DMS53 treated with DMSO at 0.1 percent for 48 hours (cell line): ENCODE measurements around the gene ADGRG2.
"Not testable (repeated sequence)": the region's sequence is repeated elsewhere in the genome, so short reads cannot be mapped to it uniquely, and the experiment has no call there.

Experiments used
- DNase-seq: peaks from one replicate; lab custom pipeline; 2025; ENCODE audit not compliant: unreplicated experiment; lab: John Stamatoyannopoulos, UW

Gene ADGRG2

DNA sequence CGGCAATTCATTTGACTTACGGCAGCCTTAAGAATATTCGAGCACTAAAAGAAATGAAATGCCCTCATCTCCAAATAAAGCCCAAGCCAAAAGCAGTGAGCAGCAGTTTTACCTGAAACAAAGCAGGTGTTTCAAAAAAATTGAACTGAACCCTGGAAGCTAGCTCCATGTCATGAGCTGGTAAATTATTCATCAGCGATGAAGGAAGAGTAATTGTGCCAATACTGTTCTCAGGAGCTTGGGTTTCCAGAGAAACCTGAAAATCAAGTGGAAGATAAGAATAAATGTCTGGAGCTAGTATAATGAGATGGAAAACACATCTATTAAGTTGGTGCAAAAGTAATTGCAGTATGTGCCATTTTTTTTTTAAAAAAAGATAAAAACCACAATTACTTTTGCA is 114.4 kb downstream of the ADGRG2 start:
- DNase-seq: no peak

DNA sequence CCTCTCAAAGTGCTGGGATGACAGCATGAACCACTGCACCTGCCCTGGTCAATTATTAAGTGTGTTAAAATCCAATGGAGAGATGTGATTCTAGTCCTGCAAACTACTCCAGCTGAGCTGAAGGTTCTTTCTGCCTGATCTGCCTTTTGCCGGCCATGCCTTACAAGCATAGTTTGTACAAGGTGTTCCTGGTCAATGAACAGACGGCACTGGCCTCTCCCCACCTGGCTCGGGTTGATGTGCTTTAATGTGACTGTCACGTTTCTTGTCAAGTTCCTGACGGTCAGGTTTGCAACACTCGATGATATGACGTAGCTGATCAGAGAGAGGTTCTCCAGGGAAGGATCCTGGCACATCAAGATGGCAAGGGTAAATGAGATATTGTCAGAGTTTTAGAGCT is 115.3 kb downstream of the ADGRG2 start:
- DNase-seq: no peak

DNA sequence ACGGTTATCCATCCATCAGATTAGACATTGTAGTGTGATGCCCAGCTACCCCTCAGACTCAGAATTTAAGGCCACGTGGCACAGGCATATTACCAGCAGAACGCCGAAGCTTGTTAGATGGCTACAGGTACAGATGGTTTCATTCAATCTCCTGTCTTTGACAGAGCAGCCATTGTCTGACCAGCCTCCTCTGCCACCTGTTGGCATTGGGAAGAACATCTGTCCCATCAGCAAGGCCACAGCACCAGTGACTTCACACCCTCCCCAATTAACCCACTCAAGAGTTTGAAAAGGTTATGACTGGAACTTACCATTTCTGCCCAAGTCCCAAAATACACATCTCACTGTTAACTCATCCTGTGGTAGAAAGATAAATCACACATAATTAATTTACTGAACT is 116.4 kb downstream of the ADGRG2 start:
- peak; percentile 6 for DNase-seq

DNA sequence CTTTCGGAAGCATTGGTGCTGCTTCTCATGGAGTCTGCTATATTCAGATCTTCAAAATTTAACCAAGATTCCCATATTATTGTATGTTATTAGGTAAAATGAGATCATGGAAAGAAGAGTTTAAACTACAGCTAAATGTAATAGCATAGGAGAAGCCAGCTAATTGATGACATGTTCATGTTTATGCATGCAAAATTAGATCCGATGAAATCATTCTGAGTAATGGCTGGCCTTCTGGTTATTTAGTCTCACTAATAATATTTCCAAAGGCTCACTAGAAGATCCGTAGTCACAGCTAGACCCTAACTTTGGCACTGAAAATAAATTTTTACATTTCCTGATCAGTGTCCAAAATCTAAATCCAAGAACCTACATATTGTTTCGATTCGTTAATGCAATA is 118.5 kb downstream of the ADGRG2 start:
- no peak for DNase-seq

DNA sequence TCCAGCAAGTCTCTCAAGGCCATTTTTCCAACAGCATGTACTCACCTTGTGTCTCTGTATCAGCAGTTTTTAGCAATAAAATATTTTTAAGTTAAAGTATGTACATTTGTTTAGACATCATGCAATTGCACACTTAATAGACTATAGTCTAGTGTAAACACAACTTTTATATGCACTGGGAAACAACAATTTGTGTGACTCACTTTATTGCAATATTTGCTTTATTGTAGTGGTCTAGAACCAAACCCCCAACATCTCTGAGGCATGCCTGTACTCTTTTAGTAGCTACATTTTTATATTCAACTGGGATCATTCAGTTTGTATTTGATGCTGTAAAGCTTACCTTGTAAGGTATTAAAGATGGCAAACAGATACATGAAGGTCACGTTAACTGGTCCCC is 123.6 kb downstream of the ADGRG2 start:
- DNase-seq: no peak

DNA sequence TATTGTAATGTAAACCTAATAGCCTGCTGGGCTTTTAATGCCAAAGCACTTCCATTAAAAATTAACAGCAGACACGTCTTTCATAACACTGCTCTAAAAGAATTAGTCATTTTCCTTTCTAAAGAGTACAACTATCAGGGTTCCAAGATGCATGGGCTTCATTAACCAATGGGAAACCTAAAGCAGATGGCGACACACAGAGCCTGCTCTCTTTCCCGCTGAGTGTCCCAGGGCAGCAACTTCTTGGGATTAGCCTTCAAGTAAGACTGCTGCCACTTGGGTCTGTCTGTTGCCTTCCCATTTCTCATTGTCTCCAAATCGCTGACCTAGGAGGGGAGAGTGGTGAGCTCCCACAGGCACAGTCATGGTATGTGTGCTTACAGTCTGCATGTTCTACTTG is 124.4 kb downstream of the ADGRG2 start:
- DNase-seq: no peak

DNA sequence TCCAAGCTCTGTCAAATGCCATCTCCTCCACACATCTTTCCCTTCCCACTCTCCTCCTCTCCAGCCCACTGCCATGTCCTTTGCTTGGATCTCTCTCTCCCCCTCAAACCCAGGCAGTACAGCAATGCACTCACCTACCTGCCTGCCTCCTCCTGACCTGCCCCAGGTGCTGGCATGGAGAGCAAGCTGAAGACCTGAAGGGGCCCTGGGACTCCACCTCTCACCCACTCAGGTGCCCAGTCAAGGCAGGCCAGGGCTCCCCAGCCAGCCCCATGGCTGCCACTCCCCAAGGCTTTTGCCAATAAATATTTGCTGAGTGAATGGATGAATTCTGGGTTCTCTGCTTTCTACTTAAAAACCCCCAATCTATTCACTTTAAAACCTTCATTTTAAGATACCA is 125.7 kb downstream of the ADGRG2 start:
- DNase-seq: no peak

DNA sequence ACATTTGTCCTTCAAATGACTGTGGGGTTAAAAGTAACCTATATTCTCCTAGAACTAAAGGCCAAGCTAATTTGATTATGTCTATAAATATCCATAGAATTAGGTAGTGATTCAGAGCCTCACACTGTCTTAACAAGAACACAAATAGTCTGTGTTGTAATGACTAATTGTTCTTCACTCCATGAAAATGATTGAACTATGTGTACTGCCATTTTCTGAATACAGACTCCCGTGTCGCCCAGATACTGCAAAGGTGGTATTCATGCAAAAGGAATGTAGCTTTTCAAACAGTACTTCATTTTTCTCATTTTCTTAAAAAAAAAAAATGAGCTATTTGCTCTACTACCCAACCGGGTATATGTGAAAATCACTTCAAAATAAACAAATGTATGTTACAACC is 127.0 kb downstream of the ADGRG2 start:
- no peak for DNase-seq

DNA sequence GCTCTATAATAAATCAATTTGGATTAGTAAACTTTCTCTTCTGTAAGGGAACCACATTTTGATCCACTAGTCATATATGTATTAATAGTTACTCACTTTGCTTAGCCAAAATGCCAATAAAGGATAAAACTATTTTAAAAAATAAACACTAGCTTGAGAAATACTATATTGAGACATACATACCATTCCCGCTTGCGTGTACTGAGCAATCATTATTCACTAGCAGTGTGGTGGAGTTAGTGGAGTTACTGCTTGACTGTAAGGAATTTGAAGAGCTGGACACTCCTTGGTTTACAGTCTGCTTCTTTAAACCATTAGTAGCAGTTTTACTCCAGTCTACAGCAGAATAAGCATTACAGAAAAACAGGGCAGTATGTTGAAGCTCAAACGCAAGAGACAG is 127.6 kb downstream of the ADGRG2 start:
- DNase-seq: no peak

DNA sequence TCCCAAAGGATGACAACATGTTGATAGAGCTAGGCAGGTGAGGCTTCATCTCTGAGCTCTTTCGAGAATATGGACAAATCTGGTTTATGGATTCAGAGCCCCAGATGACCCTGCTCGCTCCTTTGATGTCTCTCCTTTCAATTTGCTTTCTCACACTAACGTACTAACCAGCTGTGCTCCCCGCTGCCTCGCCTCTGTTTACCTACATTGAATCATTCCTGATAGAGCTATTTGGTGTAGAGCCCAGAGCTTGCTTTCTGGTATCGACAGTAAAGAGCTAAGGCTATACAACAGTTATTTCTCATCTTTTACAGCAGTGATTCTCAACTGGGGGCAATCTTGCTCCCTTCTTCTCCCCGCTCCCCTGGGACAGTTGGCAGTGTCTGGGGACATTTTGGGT is 129.4 kb downstream of the ADGRG2 start:
- DNase-seq: no peak

DNA sequence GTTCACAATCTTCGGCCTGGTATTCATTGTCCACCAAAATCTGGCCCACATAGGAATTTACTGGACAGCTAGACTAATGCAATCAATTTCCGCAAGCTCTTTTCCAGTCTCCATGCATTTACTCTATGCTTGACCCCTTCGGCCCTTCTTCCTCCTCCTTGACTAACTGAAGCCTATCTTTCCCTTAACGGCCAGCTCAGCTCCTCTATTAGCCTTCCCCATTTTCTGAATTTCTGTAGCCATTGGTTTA is 137.2 kb downstream of the ADGRG2 start:
- DNase-seq: peak; percentile 38

DNA sequence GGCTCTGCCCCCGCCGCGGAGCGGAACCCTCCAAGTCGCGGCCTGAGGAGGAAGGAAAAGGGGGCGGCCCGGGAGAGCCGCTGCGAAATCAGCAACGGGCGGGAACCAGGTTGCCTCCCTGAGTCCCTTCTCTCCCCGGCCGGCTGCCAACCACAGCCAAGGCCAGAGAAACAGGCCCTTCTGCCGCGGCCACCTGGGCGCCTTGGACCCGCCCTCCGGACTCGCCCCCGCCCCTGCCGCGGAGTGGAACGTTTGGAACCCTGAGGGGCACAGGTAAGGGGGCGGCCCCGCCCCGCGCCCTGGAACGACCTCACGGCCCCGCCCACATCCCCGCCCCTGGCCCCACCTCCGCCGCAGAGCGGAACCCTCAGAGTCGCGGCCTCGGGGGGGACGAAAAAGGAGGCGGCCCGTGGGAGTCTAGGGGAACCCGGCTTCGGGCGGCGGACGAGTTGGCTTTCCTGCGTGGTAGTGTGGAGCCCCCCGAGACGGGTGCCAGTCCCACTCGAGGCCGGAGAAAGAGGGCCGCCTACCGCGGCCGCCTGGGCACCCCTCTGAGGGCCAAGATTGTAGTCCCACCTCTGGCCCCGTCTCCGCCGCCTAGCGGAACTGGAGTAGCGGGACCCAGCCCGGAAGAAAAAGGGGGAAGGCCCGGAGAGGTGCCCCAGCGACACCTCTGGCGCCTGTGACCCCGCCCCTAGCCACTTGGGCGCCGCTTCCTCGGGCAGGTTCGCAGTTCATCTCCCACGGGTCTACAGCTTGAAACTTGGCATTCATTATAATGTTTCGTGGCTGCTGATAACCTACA is 137.7 kb downstream of the ADGRG2 start:
- DNase-seq: peak; percentile 69

DNA sequence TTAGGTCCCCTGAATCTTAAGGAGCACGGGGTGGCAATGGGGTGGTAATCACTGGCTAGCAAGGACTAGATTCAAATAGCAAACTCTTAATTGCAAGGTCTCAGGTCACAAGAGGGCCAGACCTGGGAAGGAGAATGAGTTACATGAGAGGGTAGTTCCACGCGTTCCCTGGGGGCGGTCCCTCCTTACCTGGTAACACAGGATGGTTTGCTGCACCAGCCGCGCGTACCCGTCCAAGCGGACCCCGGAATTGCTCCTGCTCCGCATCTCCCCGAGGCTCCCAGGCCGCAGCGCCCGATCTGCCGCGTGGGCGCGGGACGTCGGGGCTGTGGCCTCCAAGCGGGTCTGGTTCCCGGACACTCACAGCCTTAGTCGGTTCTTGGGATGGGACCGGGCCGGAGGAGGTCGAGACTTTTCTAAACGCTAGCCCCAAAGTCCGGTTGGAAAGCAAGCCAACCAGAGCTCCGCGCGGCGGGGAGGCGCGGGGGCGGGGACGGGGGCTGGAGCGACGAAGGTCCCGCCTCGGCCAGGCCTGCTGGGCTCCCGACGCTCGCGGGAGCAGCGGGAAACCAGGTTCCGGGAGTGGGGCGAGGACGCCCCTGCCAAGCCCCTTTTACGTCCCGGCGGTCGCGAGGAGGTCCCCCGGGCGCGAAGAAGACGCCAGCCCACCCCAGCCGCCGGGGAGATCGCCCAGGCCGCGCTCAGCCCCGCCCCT is 138.4 kb downstream of the ADGRG2 start, which contains the start of gene PHKA2:
Gene PHKA2 (minus strand): TSS at position 449 of the 715 bp plus-strand sequence. CDS start 182 bp downstream, at position 267.
- peak; percentile 26 for DNase-seq

DNA sequence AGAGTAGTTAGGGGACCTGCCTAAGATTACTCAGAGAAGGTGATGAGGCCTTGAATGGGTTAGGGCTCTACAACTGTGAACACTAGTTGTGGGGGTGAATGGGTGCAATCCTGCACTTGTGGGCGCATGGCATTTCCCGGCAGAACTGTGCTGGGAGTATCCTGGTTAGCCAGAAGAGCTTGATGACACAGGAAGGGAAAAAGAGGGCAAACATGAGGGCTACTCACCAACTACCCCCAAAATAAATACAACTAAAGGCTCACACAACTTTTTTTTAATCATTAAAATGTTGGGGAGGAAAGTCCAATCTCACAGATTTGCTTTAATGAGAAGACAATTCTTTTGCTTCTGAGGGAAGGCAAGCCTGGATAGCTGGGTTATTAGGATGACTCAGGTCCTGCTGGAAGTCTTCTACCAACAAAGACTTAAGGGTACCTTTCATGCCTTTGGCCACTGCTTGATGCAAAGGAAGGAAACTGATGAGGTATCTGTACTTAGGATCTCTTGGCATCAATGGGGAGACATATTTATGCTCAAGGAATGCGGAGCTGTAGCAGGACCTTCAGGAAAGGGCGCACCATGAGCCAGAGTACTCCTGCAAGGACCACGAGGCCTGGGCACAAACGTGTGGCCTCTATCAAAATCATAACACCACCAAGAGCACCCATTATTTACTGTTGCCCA is 141.0 kb downstream of the ADGRG2 start:
- DNase-seq: no peak

DNA sequence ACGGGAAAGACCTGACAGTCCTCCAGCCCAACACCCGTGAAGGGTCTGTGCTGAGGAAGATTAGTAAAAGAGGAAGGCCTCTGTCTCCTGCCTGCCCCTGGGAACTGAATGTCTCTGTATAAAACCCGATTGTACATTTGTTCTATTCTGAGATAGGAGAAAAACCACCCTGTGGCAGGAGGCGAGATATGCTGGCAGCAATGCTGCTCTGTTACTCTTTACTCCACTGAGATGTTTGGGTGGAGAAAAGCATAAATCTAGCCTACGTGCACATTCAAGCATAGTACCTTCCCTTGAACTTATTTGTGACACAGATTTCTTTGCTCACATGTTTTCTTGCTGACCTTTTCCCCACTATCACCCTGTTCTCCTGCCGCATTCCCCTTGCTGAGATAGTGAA is 142.0 kb downstream of the ADGRG2 start:
- not testable (repeated sequence) for DNase-seq

DNA sequence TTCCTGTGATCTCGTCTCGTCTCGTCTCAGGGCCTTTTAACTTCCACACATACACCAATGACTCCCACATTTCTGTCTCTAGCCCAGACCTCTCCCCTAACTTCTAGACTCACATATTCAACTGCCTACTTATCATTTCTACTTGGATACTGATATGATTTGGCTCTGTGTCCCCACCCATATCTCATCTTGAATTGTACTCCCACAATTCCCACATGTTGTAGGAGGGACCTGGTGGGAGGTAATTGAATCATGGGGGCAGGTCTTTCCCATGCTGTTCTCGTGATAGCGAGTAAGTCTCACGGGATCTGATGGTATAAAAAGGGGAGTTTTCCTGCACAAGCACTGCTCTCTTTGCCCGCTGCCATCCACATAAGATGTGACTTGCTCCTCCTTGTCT is 147.3 kb downstream of the ADGRG2 start:
- no peak for DNase-seq

DNA sequence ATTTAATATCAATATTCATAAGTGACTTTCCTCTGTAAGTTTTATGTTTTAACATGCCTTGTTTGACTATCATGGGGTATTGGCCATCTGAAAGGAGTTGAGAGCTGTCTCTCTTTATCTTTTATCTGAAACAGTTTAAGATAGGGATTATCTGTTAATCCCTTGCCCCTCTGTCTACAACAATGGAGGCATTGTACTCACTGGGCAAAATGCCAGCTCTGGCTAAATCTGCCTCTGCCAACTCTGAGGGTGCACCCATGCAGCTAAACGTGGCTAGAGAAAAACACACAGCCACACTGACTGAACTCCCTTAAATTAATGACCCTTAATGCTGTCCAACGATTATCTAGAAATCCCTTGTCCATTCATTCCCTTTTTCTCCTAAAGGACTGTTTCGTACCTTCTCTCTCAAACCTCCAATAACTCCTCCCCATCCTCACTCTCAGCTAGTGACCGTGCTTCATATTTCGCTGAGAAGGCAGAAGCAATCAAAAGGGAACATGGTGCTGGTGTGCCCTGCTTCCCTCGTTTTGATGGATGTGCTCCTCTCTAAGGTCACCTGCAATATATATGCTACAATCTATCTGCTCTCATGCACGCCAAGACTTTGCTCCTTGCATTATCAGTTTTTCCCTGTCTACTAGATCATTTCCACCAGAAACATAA is 148.6 kb downstream of the ADGRG2 start:
- DNase-seq: no peak

DNA sequence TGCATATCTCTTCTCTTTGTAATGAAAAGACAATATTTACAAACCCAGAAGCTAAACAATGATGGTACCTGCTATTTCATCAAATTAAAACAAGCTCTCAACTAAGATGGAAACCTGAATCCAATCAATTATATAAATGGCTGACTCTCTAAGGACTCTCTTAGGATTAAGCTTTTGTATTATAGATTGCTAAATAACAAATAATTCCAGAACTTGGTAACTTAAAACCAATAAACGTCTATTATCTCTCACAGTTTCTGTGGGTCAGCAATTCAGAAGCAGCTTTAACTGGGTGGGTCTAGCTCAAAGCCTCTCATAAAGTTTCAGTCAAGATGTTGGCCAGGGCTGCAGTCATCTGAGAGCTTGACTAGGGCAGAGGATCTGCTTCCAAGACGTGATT is 150.8 kb downstream of the ADGRG2 start:
- DNase-seq: no peak

DNA sequence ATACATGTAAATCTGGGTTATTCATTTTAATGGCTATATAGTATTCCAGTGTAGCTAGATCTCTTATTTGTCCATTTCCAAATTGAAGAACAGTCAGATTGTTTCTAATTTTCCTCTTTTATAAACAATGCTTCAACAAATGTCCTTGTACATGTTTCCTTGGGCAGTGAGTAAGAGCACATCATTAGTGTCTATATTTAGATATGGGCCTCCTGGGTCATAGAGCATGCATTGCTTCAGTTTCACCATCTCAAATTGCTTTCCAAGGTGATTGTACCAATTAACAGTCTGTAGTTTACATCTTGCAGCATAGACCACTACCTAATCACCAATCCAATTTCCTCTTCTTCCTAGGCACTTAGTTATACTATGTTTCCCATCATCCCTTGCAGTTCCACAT is 151.8 kb downstream of the ADGRG2 start:
- no peak for DNase-seq

DNA sequence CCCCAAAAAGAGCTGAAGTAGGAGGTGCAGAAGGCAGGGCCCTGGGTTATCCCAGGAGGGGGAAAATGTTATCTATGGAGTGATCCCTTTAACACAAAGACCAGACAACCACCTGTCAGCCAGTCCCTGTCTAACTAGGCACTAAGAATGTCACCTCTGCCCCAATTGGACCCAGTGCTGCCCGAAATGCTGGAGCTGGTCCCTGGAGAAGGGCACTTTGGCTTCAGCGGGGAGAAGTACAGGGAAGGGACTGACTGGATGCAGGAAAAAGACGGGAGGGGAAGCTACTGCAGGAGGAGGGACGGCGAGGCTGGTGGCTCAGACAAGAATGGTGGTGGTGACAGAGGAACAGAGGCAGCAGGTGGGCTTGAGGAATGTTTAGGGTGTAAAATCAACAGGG is 155.6 kb downstream of the ADGRG2 start:
- DNase-seq: no peak

DNA sequence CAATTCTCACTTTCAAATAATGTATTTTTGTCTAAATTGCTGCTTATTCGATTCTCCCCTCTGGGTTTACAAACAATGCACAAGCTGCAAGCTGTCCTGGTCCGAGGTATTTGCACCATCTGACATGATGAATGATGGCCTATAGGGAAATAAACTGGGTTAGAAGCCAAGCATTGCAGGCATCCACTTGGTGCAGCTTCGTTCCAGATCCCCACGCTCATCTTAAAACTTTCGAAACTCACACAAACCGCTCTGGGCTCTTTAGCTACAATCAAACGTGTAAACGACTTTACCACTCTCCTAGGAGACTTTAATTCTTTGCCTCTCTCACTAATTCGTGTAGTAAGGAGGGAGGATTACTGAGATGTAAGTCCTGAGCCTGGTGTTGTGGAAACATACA is 157.4 kb downstream of the ADGRG2 start:
- DNase-seq: no peak

DNA sequence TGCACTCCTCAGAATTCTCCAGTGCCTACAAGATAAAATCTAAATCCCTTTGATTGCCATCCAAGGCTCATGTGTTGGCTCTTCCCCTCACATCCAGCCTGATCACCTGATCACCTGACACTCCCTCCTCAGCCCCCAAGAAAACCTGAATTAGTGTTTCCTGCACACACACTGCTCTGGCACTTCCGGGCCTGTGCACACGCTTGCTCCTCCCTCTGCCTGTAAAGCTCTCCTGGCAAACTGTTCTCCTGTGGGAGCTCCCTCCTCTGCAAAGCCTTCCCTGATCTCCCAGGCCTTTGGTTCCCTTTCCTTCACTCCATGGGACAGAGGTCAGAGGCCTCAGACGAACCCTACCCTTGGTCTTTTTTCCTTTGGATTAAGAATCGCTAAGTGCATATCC is 158.2 kb downstream of the ADGRG2 start:
- DNase-seq: no peak
